GM19193 (cell line): ENCODE measurements around the gene TTR.

ENCODE experiments used
- POLR2A ChIP-seq: IDR thresholded peaks from 4 replicates; pipeline ENCODE4 v1.6.1; 2011; ENCODE audit not compliant: insufficient read depth, insufficient read length; ENCODE audit errors: extremely low read depth

TTR gene

DNA sequence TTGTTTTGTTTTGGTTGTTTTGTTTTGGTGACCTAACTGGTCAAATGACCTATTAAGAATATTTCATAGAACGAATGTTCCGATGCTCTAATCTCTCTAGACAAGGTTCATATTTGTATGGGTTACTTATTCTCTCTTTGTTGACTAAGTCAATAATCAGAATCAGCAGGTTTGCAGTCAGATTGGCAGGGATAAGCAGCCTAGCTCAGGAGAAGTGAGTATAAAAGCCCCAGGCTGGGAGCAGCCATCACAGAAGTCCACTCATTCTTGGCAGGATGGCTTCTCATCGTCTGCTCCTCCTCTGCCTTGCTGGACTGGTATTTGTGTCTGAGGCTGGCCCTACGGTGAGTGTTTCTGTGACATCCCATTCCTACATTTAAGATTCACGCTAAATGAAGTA is at the start of gene TTR:
Gene TTR, plus strand, starts transcription at position 250 of the 400 bp plus-strand sequence. Its CDS starts 26 bp downstream, at position 276.
- TF ChIP-seq POLR2A = no peak

DNA sequence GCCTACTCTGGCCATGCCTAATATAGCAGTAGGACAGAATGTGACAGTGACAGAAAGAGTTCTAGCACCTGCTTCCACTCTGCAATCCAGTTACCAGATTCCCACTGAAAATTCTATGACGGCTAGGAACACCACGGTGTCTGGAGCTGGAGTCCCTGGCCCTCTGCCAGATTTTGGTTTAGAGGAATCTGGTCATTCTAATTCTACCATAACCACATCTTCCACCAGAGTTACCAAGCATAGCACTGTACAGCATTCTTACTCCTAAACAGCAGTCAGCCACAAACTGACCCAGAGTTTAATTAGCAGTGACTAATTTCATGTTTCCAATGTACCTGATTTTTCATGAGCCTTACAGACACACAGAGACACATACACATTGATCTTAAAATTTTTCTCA is 45.2 kb upstream of the TTR start:
- TF ChIP-seq POLR2A = no peak

DNA sequence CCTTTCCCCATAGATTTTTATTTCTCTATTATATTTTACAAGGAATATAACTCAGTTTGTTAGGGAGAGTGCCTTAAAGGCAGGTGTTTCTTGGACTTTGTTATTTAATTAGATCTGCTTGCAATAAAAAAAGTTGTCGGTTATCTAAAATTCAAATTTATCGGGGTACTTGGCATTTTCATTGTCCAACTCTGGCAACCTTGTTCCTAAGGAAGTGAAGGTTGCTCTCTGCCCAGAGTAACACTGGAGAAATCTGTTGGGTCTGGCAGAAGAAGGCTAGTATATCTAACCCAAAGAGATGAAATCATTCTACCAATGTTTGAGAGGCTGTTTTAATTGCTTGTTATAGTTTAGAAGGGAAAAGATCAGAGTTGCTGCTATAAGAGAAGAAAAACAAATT is 42.8 kb upstream of the TTR start:
- TF ChIP-seq POLR2A = no peak

DNA sequence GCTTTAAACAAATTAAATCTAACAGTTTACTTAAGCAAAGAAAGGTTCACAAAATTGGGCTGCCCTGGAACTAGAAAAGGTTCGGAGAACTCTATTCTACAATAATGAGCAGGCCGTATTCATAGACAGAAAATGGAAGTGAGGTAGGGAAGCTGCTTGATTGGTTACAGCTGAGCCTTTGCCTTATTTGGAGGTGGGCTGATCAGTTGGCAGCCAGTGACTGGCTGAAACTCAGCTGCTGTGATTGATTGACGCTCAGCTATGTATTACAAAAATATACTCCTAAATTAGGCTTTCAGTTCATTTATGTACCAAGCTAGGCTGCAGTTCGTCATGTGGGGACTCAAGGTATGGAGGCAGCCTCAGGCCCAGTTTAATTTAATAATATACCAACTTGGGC is 42.3 kb upstream of the TTR start:
- TF ChIP-seq POLR2A = no peak

DNA sequence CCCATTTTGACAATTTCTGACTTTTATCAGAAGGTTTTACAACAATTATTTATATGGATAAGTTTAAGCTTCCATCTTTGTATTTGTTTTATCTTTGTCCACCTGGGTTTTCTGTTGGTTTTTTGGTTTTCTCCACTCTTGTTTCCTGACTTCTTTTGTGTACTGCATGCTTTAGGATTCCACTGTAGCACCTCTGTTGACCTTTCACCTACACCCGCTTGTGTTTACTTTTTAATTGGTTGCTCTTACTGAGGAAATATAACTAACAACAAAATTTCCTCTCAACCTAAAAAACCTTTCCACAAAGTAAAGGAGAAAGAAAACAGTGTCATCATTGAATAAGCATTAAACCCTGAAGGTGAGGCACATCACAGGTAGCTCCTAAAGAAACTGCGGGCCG is 39.8 kb upstream of the TTR start:
- TF ChIP-seq POLR2A = no peak

DNA sequence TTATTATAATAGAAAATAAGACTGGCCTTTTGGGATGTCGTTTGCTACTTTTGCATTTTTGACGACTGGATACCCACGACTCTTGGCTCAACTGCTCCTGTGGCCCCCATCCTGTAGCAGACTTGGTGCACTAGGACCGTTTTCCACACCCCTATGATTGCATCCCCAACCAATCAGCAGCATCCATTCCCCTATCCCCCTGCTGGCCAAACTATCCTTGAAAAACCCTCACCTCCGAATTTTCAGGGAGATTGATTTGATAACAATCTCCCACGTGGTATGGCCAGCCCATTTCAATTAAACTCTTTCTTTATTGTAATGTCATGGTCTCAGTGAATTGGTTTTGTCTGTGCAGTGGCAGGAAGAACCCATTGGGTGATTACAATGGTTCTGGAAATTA is 37.9 kb upstream of the TTR start:
- TF ChIP-seq POLR2A = no peak

DNA sequence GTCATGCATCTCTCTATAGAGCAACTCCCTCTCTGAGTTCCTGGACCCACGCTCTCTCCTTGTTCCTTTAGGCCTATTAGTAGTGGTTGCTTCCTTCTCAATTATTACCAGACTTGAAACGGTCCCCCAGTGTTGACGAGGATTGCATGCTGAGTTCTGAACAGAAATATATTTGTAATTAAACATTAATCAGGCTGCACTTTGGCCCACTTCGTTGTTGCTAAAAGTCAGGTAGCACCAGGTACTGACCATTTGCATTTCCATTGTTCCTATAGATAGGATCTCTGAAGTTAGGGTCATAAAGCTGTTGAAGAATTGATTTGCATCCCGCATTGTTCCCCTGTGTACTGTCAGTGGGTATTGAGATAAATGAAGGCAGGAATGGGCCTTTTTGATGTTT is 36.9 kb upstream of the TTR start:
- TF ChIP-seq POLR2A = no peak

DNA sequence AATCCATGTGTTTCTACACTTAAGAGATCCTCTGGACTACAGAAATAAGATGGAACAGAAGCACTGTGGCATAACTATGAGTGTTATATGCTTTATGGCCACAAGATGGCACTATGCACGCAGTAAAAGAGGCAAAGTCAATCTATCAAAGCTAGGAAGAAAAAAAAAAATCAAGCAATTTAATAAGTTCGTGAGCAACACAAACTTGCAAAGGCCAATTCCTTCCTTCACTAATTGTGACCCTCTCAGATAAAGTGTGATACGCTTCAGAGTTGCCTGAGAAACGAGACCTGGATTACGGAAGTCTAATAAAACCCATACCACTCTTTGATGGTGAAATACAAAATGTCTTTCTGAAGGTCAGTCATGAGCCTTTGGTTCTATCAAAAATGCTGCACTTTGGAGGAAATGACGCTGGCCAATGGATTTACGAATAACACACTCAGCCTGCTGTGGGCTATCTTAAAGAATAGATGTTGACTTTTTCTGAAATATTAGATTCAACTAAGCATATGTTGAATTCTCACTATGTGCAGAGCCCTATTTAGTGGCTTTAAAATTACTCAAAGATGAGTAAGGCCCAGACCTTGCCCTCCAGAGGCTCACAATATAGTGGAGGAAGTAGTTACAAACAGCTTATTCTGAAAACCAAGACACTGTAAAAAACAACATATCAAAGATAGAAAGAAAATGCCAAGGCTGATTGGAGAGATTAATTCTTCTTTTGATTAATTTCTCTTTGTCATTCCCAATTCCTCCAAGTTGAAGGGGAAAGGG is 35.5 kb upstream of the TTR start:
- TF ChIP-seq POLR2A = no peak

DNA sequence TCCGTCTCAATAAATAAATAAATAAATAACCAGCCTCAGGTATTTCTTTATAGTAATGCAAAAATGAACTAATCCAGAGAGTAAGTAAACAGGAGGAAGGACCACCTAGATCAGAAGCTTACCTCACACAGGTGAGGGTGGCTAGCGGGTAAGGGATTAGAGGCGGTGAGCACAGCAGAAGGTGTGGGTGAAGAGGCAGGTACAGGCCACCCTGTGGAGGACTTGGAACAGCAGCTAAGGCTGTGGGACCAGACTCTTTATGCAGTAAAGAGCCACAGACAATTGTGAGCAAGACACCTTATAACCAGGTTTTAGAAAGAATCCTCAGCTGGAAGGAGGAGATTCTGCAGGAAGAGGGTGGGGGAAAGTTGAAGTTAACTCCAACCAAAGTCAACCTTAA is 34.2 kb upstream of the TTR start:
- TF ChIP-seq POLR2A = no peak

DNA sequence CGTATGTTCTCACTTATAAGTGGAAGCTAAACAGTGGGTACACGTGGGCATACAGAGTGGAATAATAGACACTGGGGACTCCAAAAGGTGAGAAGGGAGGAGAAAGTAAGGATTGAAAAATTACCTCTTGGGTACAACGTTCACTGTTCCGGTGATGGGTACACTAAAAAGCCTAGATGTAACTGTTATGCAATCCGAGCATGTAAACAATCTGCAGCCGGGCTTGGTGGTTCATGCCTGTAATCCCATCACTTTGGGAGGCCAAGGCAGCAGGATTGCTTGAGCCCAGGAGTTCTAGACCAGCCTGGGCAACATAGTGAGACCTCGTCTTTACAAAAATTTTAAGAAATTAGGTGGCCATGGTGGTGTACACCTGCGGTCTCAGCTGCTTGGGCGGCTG is 33.1 kb upstream of the TTR start:
- TF ChIP-seq POLR2A = no peak

DNA sequence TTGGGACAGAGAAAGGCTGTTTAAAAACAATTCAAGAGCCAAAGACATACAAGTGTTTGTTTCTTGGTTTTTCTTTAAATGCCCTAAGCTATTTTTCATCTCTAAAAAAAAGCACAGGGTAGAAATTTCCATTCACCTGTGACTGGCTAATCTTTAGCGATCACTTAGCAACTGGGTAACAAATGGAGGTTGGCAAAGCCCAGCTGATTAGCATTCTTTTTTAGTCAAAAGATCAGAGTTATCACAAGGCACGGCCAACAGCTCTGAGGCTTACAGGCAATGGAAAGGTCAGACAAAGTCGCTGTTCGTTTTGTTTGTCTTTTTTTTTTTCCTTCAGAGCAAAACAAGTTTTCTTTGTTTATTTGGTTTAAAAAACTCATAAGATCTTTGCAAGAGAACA is 29.0 kb upstream of the TTR start:
- no peak for TF ChIP-seq POLR2A

DNA sequence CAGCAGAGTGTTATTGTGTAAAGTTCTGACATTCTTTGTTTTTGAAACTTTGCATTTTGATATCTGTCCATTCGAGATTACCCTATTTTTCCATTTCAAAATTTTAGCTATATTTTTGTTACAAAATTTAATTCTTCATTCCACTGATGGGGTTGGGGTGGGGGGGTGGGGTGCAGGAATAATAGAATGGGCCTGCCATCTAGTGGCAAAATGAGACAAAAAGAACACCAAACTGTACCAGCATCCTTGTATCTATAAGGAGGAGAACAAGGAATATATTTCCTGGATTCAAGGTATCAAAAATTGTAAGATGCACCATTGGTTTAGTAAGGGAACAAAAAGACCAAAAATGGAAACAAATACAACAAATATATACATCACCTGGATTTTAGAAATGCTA is 27.9 kb upstream of the TTR start:
- no peak for TF ChIP-seq POLR2A

DNA sequence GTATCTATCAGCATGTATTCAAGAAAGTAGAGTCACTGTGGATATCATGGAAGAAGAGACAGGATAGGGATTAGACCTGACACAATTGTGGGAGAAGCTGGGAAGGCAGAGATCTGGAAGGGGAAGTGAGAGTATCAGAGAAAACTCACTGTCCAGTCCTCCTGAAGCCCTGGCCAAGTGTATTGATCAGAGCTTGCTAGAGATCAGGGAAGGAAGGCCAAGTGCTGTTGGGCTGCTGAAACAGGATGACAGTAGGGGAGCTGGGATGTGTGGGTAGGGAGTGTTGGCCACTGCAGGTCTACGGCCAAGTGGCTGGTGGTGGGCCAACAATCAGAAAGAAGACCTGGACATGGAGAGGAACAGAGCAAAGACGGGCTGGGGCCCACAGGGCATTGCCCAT is 26.3 kb upstream of the TTR start:
- no peak for TF ChIP-seq POLR2A

DNA sequence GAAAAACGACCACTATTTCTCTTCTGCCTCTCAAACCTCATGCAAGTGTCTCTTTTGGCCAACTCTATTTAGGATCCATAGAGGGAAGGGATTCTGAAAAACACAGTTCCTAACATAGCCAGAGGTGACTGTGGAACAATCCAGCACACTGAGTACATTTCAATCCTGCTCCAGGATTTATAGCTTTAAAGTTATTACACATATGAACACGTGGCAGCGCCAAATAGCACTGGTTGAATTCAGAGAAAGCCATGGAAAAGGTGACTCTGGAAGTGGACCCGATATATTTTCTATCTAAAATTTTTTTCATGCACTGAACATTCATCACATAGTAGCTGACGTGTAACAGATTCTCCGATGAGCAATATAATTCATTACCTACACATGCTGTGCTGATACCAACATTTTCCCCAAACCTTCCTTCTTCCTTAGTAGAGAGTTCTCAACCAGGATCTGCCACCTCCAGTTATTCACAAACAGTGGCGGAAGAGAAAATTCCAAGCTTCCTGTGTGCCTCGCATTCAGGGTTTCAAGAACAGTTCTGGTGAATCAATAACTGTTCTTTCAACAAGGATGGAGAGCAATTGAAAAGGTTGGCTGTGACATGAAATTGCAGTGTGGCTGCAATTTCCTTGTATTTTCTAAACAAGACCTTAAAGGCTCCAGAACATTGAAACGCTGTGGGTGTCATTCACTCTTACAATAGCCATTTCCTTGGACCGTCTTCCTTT is 25.7 kb upstream of the TTR start:
- TF ChIP-seq POLR2A = no peak

DNA sequence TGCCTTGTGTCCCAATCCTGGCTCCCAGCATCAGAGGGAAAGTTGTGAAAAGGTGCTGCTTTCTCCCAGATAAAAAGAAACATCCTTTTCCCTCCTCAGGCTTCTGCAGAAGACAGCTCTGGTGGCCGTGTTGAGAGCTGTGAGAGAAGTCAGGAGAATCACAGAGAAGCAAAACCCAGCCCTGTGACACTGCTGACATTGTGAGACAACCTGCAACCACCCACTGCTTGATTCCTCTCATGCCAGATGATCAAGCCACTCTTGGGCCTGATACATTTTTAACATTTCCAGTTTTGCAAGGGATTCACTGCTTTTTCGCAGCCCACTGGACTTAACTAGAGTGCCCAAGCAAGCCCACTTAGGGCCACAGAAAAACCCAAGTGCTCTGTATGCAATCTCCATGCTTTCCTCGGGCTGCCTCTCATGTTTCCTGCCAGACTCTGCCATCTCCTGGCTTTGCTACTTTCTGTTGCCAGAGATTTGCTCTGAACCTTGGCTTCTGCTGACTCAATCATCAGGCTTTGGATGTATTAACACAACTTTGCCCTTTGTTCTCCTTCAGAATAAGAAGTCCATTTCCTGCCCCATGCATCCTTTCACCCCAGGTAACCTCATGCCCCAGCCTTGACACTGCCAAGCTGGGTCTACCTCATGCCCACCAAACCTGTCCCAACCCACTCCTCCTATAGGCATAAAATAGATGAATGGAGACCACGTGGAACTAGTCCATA is 24.9 kb upstream of the TTR start:
- TF ChIP-seq POLR2A = no peak

DNA sequence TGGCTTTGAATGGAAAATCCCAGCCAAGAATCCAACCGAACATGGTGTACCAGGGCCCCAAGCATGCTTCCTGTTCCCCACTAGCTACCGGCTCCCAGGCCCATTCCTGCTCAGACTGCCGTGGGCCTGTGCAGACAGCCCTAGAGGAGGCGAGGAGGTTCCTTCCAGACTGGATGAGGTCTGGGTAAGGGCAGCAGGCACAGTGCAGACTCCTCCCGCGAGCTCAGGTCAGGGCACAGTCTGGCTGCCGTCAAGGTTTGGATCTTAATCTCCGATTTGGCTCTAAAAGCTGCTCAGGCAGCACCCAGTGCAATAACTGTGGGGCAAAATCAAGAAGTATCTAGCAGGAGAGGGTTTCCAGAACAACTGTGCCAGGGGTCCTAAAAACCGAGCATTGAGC is 19.3 kb upstream of the TTR start:
- no peak for TF ChIP-seq POLR2A
